Mesothelial cell of epicardium (in vitro differentiated cells): Measurements from ENCODE around the gene TTC19. TPM values are rescaled to one million over a fixed set of nuclear protein-coding genes. Genes with fewer than 3 reads are reported as not detected.

ENCODE experiments used
- DNase-seq, 2 experiments: peaks; one replicate each; pipeline ENCODE4 v3.0.0; 2021; ENCODE audit warnings: low spot score in 2 of 2; ENCODE audit not compliant: unreplicated experiment in 2 of 2
- H3K27ac Mint-ChIP-seq: 2 replicates; pipeline ENCODE4 v1.8.0; 2021; ENCODE audit warnings: mixed read lengths
- H3K27me3 Mint-ChIP-seq: 2 replicates; pipeline ENCODE4 v1.8.0; 2021; ENCODE audit warnings: low read depth, mixed read lengths
- H3K36me3 Mint-ChIP-seq: 2 replicates; pipeline ENCODE4 v1.8.0; 2021; ENCODE audit warnings: mixed read lengths
- H3K4me1 Mint-ChIP-seq: 2 replicates; pipeline ENCODE4 v1.8.0; 2021; ENCODE audit warnings: mixed read lengths
- H3K4me3 Mint-ChIP-seq: 2 replicates; pipeline ENCODE4 v1.8.0; 2021; ENCODE audit warnings: mild to moderate bottlenecking, moderate library complexity, mixed read lengths
- H3K9me3 Mint-ChIP-seq: 2 replicates; pipeline ENCODE4 v1.8.0; 2021; ENCODE audit warnings: mixed read lengths
- total RNA-seq: library from RNA; stranded (reverse); gene quantifications from 3 replicates; pipeline ENCODE4 v1.2.1, GENCODE V29; 2021
- TF ChIP-seq, protein P1 (sequence below): fragments of 200-600 bp; sonication (generic); IDR thresholded peaks from one replicate; pipeline ENCODE4 v1.5.0; 2021; ENCODE audit warnings: antibody characterized with exemption; ENCODE audit not compliant: unreplicated experiment

TTC19 gene
- total RNA-seq, 1 donor from 2014 or later = 41.7 TPM

DNA sequence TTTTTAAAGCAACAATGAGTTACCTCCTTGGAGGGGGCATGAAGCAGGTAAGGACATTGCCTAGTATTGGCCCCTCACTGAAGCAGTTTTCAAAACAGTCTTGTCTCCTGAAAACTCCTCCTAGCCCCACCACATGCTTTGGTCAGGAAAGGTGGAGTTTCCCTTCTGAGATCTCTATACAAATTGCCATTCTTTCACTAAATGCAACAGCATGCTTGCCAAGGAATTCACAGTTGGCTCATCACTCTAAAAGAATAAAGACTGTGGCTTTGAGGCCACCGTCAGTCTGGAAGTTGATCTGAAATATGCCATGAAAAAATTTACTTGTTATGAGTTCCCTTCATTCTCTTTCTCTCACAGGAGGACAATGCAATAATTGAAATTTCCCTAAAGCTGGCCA is 4.2 kb downstream of the TTC19 start:
- H3K4me3 Mint-ChIP-seq = no peak overlapping the region
- H3K9me3 Mint-ChIP-seq = peaks cover 8% of the 10 kb centered on the region
- no peak for DNase-seq
- H3K27me3 Mint-ChIP-seq = no peaks in the 10 kb centered on the region
- H3K27ac Mint-ChIP-seq = no peak overlapping the region
- H3K4me1 Mint-ChIP-seq = peaks cover 16% of the 10 kb centered on the region
- H3K36me3 Mint-ChIP-seq = peaks cover 64% of the 10 kb centered on the region
- TF ChIP-seq, protein P1, sequence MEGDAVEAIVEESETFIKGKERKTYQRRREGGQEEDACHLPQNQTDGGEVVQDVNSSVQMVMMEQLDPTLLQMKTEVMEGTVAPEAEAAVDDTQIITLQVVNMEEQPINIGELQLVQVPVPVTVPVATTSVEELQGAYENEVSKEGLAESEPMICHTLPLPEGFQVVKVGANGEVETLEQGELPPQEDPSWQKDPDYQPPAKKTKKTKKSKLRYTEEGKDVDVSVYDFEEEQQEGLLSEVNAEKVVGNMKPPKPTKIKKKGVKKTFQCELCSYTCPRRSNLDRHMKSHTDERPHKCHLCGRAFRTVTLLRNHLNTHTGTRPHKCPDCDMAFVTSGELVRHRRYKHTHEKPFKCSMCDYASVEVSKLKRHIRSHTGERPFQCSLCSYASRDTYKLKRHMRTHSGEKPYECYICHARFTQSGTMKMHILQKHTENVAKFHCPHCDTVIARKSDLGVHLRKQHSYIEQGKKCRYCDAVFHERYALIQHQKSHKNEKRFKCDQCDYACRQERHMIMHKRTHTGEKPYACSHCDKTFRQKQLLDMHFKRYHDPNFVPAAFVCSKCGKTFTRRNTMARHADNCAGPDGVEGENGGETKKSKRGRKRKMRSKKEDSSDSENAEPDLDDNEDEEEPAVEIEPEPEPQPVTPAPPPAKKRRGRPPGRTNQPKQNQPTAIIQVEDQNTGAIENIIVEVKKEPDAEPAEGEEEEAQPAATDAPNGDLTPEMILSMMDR = no peak

DNA sequence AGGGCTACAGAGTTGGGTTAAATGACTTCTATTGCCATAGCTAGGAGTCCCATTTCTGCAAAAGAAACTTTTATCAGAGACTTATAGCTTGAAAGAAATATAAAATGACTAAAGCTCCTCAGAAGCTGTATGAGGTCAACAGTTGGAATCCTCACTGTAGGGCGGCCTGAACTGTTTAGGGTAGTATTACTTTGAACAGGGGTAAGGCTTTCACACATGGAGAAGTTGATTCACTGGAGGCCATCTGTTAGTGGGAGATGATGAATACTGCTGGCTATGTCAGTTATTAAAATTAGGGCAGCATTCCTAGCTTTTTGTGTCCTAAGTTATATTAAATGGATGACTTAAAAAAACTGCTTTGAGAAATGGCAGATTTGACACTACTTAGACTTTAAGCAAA is 6.0 kb downstream of the TTC19 start:
- Mint-ChIP-seq H3K4me1 (peaks cover 12% of the 10 kb centered on the region), H3K4me3 (no peak overlapping the region), H3K9me3 (peaks cover 8% of the 10 kb centered on the region), H3K27me3 (no peaks in the 10 kb centered on the region), H3K36me3 (peaks cover 66% of the 10 kb centered on the region), H3K27ac (no peak overlapping the region)
- no peak for DNase-seq
- TF ChIP-seq, protein P1 = no peak

DNA sequence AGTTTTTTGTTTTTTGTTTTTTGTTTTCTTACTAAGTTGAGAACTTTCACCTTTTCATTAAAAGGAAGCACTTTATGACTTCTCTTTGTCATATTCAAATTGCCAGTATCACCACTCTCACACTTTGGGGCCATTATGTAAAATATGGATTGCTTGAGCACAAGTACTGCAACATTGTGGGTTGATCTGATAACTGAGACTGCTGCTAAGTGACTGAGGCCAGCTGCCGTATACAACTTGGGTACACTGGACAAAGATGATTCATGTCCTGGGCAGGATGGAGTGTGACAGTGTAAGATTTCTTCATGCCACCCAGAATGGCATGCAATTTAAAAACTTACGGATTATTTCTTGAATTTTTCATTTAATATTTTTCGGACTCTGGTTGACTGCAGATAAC is 7.8 kb downstream of the TTC19 start:
- Mint-ChIP-seq H3K27ac (no peak overlapping the region), H3K4me3 (no peak overlapping the region), H3K9me3 (no peaks in the 10 kb centered on the region), H3K4me1 (no peaks in the 10 kb centered on the region), H3K27me3 (no peaks in the 10 kb centered on the region), H3K36me3 (peaks cover 56% of the 10 kb centered on the region)
- DNase-seq = no peak
- TF ChIP-seq, protein P1 = no peak

DNA sequence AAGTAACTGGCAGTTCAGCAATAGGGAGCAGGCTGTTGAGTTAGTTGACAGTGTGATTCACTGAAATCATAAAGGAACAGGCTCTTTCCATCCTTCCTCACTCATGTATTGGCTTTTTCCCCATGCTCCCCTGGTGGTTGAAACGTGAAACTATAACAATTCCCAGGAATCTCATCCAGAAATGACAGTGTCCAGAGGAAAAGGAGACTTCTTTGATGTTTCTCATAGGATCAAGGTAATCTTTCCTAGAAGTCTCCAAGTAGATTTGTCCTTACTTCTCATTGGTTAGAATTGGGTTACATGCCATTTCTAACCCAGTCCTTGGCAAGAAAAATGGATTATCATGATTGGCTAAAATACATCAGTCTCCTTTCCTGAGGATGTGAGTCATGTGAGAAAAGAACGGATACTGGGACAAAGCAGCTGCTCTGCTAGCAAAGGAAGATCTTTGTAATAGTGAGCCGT is 14.4 kb downstream of the TTC19 start:
- H3K4me3 Mint-ChIP-seq = no peak overlapping the region
- TF ChIP-seq, protein P1 = peak; percentile 74
- H3K4me1 Mint-ChIP-seq = no peaks in the 10 kb centered on the region
- no peaks in the 10 kb centered on the region for H3K27me3 Mint-ChIP-seq
- H3K36me3 Mint-ChIP-seq = peaks cover 27% of the 10 kb centered on the region
- peak overlapping the region; percentile 24 for H3K27ac Mint-ChIP-seq
- H3K9me3 Mint-ChIP-seq = no peaks in the 10 kb centered on the region
- DNase-seq = no peak

DNA sequence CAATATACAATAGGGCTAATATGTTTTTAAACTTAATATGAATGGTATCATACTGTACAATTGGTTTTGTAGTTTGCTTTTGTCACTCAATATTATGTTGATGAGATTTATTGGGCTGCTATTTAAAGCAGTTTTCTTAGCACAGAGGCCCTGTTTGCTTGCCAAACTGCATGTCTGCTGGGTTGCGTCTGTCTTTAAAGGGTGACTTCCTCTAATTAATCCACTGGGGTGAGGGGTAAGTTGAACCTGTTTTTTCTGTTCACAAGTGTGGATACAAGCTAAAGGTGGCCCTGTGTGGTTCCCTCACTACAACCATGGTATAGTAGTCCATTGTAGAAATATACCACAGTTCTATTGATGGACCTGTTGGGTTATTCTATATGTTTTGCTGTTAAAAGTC is 19.7 kb downstream of the TTC19 start:
- Mint-ChIP-seq H3K27me3 (no peaks in the 10 kb centered on the region), H3K4me3 (no peak overlapping the region), H3K27ac (no peak overlapping the region), H3K36me3 (peaks cover 44% of the 10 kb centered on the region), H3K4me1 (no peaks in the 10 kb centered on the region), H3K9me3 (no peaks in the 10 kb centered on the region)
- TF ChIP-seq, protein P1 = no peak
- no peak for DNase-seq

DNA sequence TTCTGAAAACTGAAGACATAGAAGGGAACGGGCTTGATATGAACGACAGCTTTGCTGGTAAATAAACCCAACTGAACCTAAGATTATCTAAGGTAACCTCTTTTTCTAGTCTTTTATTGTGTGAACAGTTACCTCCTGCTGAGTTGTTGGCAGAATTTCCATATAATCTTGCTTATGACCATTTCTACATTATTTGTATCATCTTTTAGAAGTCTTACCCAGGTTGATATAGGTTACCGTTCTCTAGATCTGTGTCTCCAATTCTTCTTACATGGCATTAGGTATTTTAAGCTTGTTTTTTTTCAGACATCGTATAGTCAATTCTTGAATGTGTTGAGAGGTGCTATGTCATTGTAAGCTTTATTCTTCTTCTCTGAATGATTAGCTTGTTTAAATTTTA is 24.3 kb downstream of the TTC19 start:
- no peaks in the 10 kb centered on the region for H3K4me1 Mint-ChIP-seq
- no peak overlapping the region for H3K4me3 Mint-ChIP-seq
- H3K36me3 Mint-ChIP-seq = peaks cover 58% of the 10 kb centered on the region
- H3K27ac Mint-ChIP-seq = no peak overlapping the region
- TF ChIP-seq, protein P1 = no peak
- DNase-seq = no peak
- no peaks in the 10 kb centered on the region for H3K27me3 Mint-ChIP-seq
- H3K9me3 Mint-ChIP-seq = peaks cover 3% of the 10 kb centered on the region
